Measurements from ENCODE around the gene MOCS1. TPM values are rescaled to one million over a fixed set of nuclear protein-coding genes. Genes with fewer than 3 reads are reported as not detected.

MOCS1 gene
- total RNA-seq, 1 donor from 2014 or later, result 15.6 TPM

DNA sequence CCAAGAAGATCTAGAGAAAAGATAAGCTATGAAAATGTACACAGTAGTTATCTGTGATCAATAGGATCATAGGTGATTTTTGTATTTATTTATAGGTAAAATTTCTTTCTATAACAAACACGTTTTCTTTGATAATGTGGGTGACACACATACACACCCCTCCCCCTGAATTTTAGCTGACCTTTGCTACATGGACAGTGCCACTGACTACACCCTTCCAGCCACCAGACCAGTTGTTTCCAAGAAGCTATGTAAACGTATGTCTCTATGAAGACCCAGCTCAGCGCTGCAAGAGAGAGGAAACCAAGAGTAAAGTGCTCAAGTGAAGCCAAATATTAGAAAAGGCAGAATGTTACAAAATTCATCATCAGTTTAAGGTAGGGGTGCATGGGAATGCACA, 16.3 kb downstream of the MOCS1 start:
- H3K36me3 Mint-ChIP-seq, result peaks cover 19% of the 10 kb centered on the region
- TF ChIP-seq, protein P1, sequence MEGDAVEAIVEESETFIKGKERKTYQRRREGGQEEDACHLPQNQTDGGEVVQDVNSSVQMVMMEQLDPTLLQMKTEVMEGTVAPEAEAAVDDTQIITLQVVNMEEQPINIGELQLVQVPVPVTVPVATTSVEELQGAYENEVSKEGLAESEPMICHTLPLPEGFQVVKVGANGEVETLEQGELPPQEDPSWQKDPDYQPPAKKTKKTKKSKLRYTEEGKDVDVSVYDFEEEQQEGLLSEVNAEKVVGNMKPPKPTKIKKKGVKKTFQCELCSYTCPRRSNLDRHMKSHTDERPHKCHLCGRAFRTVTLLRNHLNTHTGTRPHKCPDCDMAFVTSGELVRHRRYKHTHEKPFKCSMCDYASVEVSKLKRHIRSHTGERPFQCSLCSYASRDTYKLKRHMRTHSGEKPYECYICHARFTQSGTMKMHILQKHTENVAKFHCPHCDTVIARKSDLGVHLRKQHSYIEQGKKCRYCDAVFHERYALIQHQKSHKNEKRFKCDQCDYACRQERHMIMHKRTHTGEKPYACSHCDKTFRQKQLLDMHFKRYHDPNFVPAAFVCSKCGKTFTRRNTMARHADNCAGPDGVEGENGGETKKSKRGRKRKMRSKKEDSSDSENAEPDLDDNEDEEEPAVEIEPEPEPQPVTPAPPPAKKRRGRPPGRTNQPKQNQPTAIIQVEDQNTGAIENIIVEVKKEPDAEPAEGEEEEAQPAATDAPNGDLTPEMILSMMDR (conservative IDR thresholded peaks at IDR 0.05), result no peak
- H3K4me1 Mint-ChIP-seq (ENCODE audit: unreplicated experiment), result peaks cover 3% of the 10 kb centered on the region
- no peak for DNase-seq (ENCODE audit: extremely low spot score, unreplicated experiment)
- H3K9me3 Mint-ChIP-seq, result no peaks in the 10 kb centered on the region
- H3K4me3 Mint-ChIP-seq, result no peak overlapping the region
- peak overlapping the region; percentile 3 for H3K27ac Mint-ChIP-seq
- no peaks in the 10 kb centered on the region for H3K27me3 Mint-ChIP-seq

DNA sequence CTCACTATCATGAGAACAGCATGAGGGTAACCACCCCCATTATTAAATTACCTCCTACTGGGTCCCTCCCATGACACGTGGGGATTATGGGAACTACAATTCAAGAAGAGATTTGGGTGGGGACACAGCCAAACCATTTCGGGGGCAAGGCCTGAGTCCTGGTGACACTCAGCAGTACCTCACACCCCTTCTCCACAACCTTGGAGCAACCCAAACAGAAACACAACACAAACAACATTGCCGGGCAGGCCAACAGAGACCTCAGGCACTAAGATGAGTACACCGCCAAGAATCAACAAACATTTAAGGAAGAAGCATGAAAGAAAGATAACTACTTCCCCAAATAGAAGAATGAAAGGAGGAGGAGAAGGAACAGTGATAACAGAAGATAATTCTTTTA, 16.9 kb downstream of the MOCS1 start:
- no peak overlapping the region for H3K27ac Mint-ChIP-seq
- H3K9me3 Mint-ChIP-seq, result no peaks in the 10 kb centered on the region
- H3K4me1 Mint-ChIP-seq (ENCODE audit: unreplicated experiment), result peaks cover 3% of the 10 kb centered on the region
- no peak for DNase-seq (ENCODE audit: extremely low spot score, unreplicated experiment)
- no peak overlapping the region for H3K4me3 Mint-ChIP-seq
- TF ChIP-seq, protein P1 (conservative IDR thresholded peaks at IDR 0.05), result no peak
- H3K27me3 Mint-ChIP-seq, result no peaks in the 10 kb centered on the region
- peaks cover 19% of the 10 kb centered on the region for H3K36me3 Mint-ChIP-seq

DNA sequence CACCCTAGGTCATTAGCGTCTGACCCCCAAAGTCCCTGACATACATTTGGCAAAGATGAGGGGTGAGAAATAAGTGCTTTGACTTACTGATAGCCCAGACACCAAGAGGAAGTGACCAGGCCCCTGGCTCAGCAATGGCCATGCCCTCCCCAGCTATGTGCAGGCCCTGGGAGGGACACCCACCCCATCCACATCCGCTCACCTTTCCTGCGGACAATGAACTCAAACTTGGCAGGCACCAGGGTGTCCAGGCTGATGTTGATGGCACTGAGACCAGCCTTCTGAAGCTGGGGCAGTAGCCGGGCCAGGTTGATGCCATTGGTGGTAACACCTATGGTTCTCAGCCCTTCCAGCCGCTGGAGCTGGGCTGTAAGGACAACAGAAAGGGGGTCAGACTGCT, 18.4 kb downstream of the MOCS1 start:
- TF ChIP-seq, protein P1 (conservative IDR thresholded peaks at IDR 0.05), result no peak
- no peaks in the 10 kb centered on the region for H3K27me3 Mint-ChIP-seq
- H3K36me3 Mint-ChIP-seq, result peaks cover 11% of the 10 kb centered on the region
- no peak overlapping the region for H3K27ac Mint-ChIP-seq
- H3K4me1 Mint-ChIP-seq (ENCODE audit: unreplicated experiment), result peaks cover 3% of the 10 kb centered on the region
- no peaks in the 10 kb centered on the region for H3K9me3 Mint-ChIP-seq
- no peak overlapping the region for H3K4me3 Mint-ChIP-seq
- no peak for DNase-seq (ENCODE audit: extremely low spot score, unreplicated experiment)

DNA sequence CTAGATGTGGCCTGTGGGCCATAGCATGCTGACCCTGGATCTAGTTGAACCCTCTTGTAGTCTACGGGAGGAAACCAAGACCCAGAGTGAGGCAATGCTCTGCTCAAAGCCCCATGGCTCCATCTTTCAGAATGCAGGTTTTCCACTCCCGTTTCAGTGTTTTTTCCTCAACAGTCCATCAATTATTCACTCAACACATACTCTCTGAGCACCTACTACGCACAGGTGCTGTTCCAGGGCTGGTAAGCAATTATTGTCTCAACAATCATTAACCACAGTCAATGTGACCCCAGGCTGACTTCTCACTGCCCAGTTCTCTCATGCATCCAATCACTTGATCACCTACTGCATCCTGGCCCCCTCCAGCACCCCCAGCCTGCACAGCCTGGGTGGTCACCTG, 20.0 kb downstream of the MOCS1 start:
- H3K36me3 Mint-ChIP-seq, result peaks cover 11% of the 10 kb centered on the region
- H3K4me1 Mint-ChIP-seq (ENCODE audit: unreplicated experiment), result peaks cover 3% of the 10 kb centered on the region
- no peak overlapping the region for H3K27ac Mint-ChIP-seq
- DNase-seq (ENCODE audit: extremely low spot score, unreplicated experiment), result no peak
- H3K9me3 Mint-ChIP-seq, result no peaks in the 10 kb centered on the region
- H3K4me3 Mint-ChIP-seq, result no peak overlapping the region
- TF ChIP-seq, protein P1 (conservative IDR thresholded peaks at IDR 0.05), result no peak
- no peaks in the 10 kb centered on the region for H3K27me3 Mint-ChIP-seq

DNA sequence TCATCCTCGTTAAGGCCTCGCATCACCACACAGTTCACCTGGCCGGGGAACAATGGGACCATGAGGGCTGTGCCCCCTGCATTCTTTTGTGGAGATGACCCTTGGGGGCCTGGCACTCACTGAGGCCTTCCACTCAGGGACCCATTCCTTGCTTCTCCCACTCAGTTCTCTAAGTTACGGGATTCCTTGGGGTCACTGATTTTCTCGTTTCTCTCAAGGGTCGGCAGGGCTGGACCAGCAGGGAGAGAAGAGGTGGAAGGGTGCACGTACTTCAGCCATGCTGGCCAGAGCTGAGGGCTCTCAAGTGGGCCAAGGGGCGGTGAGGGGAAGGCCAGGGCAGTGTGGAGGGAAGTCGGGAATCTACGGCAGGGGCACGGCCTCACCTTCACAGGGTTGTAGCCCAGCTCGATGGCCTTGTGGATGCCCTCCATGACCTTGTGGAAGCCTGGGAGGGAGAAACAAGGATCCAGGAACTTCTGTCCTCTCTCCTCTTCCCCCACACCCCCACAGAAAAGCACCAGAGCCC, 20.8 kb downstream of the MOCS1 start:
- TF ChIP-seq, protein P1 (conservative IDR thresholded peaks at IDR 0.05), result no peak
- Mint-ChIP-seq H3K27me3 (no peaks in the 10 kb centered on the region), H3K27ac (no peak overlapping the region), H3K4me1 (ENCODE audit: unreplicated experiment) (peaks cover 3% of the 10 kb centered on the region), H3K4me3 (no peak overlapping the region), H3K9me3 (no peaks in the 10 kb centered on the region), H3K36me3 (peaks cover 11% of the 10 kb centered on the region)
- DNase-seq (ENCODE audit: extremely low spot score, unreplicated experiment), result no peak

DNA sequence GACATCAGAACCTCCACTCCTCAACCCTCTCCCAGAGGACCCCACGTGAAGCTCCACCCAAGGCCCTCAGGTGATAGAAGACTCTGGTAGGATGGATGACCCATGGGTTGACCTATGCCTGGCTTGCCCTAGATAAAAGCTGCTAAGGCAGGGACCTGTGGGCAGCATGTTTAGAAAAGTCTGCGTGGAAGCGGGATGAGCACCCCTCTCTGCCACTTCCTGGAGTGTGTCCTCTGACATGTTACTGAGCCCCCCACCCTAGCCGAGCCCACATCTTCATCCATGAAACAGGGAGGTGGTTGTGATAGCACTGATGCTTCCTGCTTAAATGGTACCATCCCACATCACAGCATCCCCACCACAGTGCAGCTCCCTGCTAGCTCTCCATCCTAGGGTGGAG, 21.8 kb downstream of the MOCS1 start:
- H3K9me3 Mint-ChIP-seq, result no peaks in the 10 kb centered on the region
- H3K27me3 Mint-ChIP-seq, result no peaks in the 10 kb centered on the region
- H3K4me1 Mint-ChIP-seq (ENCODE audit: unreplicated experiment), result no peaks in the 10 kb centered on the region
- H3K4me3 Mint-ChIP-seq, result no peak overlapping the region
- H3K27ac Mint-ChIP-seq, result no peak overlapping the region
- TF ChIP-seq, protein P1 (conservative IDR thresholded peaks at IDR 0.05), result no peak
- no peak for DNase-seq (ENCODE audit: extremely low spot score, unreplicated experiment)
- H3K36me3 Mint-ChIP-seq, result peaks cover 8% of the 10 kb centered on the region
